GM19467 (cell line): ENCODE measurements around the gene CEP295NL.
"Not testable (repeated sequence)": the region's sequence is repeated elsewhere in the genome, so short reads cannot be mapped to it uniquely, and the experiment has no call there.

Source experiments
- ATAC-seq: cut with Tn5 transposase; IDR thresholded peaks from one replicate; pipeline ENCODE4 v1.9.1; 2021; ENCODE audit warnings: mild to moderate bottlenecking, moderate library complexity; ENCODE audit not compliant: unreplicated experiment

The CEP295NL gene, protein sequence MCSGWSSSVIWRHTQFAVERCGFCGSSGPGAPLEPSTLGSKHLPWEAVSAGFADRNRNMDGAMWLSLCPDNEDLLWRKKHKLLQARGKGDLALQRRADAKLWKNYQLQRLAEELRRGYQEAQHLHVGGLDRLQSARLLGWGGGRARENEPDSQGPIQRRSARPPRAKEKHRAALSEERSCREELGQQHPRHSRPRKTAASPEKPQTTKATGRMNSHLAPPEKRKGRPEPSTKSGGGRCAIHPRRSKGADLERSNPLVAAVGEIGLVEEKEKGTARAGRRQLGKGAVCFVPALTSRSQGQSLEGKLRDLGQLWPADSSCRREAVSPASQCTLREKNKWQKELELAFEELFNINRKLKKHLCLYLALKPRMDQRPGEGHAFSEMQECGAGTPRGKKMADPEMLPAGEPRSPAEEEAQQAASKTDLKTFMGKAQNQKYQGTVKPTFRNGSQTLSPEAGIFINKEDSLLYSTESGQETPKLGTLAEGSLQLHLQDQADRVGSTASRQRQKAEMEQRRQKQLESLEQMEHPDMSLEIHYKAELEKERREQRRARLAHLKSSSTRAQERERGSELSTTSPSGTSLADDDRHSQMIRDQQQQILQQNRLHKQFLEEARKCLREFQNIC

GRCh38 chr17:78903101-78903779, at the start of gene CEP295NL:
Gene CEP295NL, minus strand, starts transcription at chr17:78903201. Its CDS starts 1,373 bp downstream, at chr17:78901828.
- no peak for ATAC-seq

GRCh38 chr17:78952706-78953105, 49.7 kb upstream of the CEP295NL start:
- ATAC-seq = no peak

GRCh38 chr17:78951967-78952551, 49.1 kb upstream of the CEP295NL start:
- ATAC-seq = no peak

DNA sequence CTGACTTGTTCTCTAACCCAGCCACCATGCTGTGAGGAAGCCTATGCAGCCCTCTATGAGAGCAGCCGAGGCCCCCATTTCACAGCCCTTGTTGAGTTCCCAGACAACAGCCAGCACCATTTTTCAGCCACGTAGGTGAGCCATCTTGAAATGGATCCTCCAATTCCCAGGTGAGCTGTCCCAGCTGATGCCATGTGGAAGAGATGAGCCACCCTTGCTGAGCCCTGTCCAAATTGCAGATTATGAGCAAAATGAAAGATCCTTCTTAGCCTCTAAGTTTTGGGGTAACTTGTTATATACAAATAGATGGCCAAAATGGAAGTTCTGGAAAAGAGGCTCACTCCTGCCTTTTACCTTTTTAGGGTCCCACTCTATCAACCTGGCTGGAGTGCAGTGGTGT, 47.9 kb upstream of the CEP295NL start:
- ATAC-seq = no peak

DNA sequence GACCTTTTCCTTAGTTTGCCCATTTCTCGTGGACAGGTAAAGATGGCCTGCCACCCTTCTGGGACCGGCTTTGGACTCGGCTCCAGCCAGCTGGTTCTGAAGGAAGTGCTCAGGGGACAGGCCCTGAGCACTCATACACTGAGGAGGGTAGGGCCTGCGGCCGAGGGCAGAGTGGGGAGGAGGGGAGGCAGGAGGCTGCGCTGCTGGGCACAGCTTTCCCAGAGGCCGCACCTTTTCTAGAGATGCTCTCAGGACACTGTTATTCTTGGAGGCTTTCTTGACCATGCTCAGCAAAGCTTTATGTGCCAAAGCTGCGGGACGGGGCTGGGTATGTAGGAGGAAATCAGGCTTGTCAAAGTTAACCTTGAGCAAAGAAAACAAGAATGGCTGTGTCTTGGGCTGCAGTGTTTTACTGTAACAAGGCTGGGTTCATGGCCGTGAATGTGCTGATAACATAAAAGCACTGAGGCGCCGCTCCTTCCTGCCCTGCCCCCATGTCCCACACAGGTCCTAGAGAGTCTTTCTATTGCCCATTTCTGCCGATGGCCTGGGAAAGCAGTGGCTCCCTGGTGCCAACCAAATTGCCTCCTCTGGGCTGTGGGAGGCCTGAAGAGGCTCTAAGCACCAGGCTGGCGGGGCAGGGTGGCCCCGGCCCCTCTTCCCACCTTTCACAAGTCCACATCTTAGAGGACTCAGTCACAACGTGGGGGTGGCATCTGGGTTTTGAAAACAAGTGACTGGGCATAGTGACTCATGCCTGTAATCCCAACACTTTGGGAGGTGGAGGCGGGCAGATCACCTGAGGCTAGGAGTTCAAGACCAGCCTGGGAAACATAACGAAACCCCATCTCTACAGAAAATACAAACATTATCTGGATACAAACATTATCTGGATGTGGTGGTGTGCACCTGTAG, 44.5 kb upstream of the CEP295NL start:
- no peak for ATAC-seq

DNA sequence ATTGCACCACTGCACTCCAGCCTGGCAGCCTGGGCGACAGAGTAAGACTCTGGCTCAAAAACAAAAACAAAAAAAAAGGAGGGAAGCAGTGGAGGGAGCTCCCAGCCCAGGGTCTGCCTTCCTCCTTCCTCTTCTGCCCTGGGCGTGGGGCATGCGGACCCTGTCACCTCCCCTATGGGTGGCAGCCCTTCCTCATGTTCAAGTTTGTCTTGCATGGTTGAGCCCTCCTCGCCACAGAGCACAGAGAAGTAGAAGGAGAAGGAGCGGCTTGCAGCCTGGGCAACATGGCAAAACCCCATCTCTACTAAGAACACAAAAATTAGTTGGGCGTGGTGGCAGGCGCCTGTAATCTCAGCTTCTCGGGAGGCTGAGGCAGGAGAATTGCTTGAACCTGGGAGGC, 43.6 kb upstream of the CEP295NL start:
- ATAC-seq = no peak

GRCh38 chr17:78946131-78946530, 43.1 kb upstream of the CEP295NL start:
- ATAC-seq = no peak

DNA sequence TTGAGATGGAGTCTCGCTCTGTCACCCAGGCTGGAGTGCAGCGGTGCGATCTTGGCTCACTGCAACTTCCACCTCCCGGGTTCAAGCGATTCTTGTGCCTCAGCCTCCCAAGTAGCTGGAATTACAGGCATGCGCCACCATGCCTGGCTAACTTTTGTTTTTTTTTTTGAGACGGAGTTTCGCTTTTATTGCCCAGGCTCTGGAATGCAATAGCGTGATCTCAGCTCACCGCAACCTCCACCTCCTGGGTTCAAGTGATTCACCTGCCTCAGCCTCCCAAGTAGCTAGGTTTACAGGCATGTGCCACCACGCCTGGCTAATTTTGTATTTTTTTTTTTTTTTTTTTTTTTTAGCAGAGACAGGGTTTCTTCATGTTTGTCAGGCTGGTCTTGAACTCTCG, 42.5 kb upstream of the CEP295NL start:
- ATAC-seq = not testable (repeated sequence)

GRCh38 chr17:78944956-78945355, 42.0 kb upstream of the CEP295NL start:
- ATAC-seq = no peak

- no peak for ATAC-seq
Measured at GRCh38 chr17:78944026-78944425, 41.0 kb upstream of the CEP295NL start.

GRCh38 chr17:78940708-78941107, 37.7 kb upstream of the CEP295NL start:
- no peak for ATAC-seq

- no peak for ATAC-seq
Measured at GRCh38 chr17:78940258-78940657, 37.3 kb upstream of the CEP295NL start.

- ATAC-seq = no peak
Measured at GRCh38 chr17:78939615-78940014, 36.6 kb upstream of the CEP295NL start.

GRCh38 chr17:78937561-78937960, 34.6 kb upstream of the CEP295NL start:
- ATAC-seq = no peak

- no peak for ATAC-seq
Measured at GRCh38 chr17:78935419-78936323, 32.7 kb upstream of the CEP295NL start.

DNA sequence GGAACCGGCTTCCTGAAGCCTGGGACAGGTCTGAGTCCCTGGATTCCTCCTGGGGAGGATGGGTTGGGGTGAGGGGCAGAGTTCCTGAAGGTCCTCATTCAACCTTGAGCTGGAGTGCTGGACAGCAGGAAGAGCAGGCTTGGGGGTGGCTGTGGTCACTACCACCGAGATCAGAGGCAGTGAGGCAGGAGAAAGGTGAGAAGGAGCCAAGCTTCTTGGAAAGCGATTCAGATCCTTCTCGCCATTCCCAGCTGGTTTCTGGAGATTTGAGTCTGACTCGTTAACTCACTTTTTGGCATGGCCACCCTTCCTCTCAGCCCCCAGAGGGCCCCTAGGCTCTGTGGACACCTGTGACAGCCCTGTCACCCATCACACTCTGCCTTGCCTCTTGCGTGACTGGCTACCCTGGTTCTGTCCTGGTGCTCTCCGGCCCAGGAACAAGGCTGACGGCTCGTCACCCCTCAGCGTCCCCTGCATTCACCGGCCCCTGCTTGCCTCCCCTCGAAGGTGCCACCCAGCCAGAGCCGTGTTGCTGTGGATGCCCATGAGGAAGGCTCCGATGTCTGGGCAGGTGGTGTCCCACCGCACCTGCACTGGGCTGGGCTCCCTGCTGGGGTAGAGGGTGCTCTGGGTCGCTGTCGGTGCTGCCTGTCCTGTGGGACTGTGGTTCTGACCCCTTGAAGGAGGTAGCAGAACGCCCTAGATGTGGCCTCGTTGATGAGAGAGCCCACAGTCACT, 31.8 kb upstream of the CEP295NL start:
- ATAC-seq = no peak

DNA sequence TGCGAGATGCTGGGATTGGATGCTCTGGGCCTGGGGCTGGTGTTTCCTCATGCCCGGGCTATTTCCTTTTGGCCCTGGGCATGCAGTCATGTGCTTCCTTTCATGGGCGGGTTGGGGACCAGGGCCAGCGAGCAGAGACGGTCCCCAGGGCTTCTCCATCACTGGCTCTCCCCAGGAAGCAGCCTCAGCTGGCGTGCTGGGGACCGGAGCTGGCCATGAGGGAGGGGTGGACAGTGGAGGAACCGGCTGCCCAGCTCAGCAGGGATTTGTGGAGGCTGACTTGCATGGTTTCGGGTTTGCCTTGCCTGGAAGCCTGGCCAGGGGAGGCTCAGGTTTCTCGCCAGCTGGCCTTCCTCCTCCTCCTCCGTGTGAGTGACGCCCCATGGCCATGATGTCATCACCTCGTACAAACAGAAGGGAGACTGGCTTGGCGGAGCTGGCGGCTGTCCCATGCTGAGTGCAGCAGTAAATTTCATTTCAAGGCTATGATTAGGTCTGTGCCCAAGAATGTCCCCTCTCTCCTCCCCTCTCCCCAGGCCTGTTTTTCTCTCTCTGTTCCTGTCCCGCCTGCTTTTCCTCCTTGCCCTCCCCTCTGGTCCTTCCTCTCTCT, 31.1 kb upstream of the CEP295NL start:
- ATAC-seq = no peak
